Measurements from ENCODE around the gene HPGD.

HPGD gene

DNA sequence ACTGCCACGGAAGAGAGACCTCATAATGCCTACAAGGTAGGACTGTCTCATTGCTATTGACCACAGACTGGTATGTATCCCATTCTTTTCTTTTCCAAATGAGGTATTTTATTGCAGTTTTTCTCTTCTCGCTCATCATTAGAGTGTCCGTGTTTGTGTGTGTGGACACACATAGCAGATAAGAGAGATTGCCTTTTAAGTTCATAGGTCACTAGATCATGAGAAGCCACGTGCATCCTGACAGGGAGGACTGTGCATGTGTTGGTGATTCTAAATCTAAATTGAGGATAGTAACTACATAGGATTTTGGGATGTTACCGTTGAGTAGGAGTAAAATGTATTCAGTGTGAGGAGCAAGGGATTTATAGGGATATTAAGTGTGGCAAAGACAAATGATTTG lies 37.3 kb downstream of the HPGD start:
- TF ChIP-seq, protein P1, sequence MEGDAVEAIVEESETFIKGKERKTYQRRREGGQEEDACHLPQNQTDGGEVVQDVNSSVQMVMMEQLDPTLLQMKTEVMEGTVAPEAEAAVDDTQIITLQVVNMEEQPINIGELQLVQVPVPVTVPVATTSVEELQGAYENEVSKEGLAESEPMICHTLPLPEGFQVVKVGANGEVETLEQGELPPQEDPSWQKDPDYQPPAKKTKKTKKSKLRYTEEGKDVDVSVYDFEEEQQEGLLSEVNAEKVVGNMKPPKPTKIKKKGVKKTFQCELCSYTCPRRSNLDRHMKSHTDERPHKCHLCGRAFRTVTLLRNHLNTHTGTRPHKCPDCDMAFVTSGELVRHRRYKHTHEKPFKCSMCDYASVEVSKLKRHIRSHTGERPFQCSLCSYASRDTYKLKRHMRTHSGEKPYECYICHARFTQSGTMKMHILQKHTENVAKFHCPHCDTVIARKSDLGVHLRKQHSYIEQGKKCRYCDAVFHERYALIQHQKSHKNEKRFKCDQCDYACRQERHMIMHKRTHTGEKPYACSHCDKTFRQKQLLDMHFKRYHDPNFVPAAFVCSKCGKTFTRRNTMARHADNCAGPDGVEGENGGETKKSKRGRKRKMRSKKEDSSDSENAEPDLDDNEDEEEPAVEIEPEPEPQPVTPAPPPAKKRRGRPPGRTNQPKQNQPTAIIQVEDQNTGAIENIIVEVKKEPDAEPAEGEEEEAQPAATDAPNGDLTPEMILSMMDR (IDR thresholded peaks at IDR 0.05; ENCODE audit: borderline replicate concordance, insufficient read depth, low read depth, low read length), result no peak
- no peak overlapping the region for H3K4me3 ChIP-seq (ENCODE audit: low read depth, low read length)

DNA sequence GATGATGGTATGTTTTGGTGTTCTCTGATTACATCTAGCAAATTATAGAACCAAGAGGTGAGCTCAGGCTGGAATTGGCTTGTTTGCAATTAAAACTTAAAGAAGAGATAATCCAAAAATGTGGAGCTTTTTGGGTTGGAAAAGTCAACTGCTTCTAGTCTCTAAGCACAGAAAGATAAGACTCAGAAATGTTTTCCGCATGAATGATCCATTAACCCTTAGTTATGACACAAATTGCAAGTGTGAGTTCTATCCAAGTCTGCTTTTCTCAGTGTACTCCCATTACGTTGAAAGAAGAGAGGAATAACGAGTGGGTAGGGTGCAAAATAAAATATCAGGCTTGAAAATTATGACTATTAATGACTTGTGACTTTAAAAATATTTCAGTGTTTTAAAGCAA lies 38.5 kb downstream of the HPGD start:
- TF ChIP-seq, protein P1 (IDR thresholded peaks at IDR 0.05; ENCODE audit: borderline replicate concordance, insufficient read depth, low read depth, low read length), result no peak
- H3K4me3 ChIP-seq (ENCODE audit: low read depth, low read length), result no peak overlapping the region

DNA sequence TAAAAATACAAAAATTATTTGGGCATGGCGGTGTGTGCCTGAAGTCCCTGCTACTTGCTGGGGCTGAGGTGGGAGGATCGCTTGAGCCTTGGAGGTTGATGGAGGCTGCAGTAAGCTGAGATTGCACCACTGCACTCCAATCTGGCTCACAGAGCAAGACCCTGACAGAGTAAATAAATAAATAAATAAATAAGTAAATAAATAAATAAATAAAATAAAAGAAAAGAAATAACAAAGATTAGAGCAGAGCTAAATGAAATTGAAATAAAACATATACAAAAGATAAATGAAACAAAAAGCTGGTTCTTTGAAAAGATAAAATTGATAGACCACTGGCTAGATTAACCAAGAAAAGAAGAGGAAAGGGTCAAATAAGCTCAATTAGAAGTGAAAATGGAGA lies 43.1 kb downstream of the HPGD start:
- TF ChIP-seq, protein P1 (IDR thresholded peaks at IDR 0.05; ENCODE audit: borderline replicate concordance, insufficient read depth, low read depth, low read length), result no peak
- no peak overlapping the region for H3K4me3 ChIP-seq (ENCODE audit: low read depth, low read length)

DNA sequence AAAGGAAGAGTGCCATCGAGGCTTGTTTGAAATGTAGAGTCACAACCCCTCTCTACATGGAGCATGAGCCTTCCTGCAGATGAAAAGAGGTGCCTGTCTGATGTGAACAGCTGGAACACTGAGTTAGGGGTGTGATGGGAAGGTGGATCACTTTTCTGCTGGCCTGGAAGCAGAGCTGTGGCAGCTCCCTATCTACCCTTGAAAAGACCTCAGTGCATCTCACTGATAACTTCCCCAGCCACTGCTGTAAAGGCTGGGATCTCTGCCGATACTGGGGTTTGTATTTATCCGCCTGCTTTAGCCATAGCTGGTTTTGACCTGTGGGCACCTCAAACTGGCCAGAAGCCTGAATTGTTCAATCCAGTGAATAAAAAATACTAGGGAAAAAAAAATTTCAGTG lies 46.8 kb downstream of the HPGD start:
- TF ChIP-seq, protein P1 (IDR thresholded peaks at IDR 0.05; ENCODE audit: borderline replicate concordance, insufficient read depth, low read depth, low read length), result no peak
- H3K4me3 ChIP-seq (ENCODE audit: low read depth, low read length), result no peak overlapping the region

DNA sequence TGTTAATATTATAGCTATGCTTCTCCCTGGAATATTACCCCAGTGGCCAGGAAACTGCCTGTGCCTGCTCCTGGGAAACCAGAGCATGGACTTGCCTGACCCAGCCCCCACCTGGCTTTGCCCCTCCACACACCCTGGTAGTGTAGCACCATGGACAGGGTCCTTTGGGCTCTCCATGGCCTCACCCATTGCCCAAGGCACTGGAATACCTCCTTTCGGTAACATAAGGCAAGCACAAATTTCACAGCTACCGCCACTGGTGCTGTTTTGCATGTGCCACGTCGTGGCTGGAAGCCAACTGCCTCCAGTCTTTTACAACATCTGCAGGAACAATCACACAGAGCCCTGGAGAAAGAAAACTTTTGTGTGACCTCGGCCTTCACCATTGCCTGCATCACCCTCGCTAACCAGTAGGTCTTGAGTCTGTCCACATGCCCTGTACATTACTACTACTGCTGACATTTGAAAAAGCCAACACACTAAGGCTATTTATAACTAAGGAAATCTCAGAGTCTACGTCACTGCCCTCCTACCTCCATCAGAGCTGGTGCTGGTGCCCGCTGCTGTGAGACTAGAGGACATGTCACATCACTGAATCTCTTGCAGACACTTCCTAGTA lies 47.7 kb downstream of the HPGD start:
- H3K4me3 ChIP-seq (ENCODE audit: low read depth, low read length), result no peak overlapping the region
- TF ChIP-seq, protein P1 (IDR thresholded peaks at IDR 0.05; ENCODE audit: borderline replicate concordance, insufficient read depth, low read depth, low read length), result no peak

DNA sequence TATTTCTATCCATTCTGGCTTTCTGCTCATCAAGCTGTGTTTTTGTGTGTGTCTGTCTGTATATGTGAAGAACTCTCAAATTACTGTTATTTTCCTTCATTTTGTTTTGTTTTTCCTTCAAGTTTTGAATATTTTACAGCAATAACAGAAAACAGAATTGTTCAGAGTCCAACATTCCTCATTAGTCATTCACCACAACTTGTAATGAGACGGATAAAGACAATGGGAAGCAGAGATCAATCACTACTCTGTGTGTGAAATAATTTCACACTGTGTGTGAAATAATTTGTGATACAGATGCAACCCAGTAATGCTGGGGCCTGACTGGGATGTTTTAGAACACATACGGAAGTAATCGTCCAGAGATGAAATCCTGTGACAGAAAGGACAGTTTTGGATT lies 55.2 kb downstream of the HPGD start:
- no peak overlapping the region for H3K4me3 ChIP-seq (ENCODE audit: low read depth, low read length)
- TF ChIP-seq, protein P1 (IDR thresholded peaks at IDR 0.05; ENCODE audit: borderline replicate concordance, insufficient read depth, low read depth, low read length), result no peak

DNA sequence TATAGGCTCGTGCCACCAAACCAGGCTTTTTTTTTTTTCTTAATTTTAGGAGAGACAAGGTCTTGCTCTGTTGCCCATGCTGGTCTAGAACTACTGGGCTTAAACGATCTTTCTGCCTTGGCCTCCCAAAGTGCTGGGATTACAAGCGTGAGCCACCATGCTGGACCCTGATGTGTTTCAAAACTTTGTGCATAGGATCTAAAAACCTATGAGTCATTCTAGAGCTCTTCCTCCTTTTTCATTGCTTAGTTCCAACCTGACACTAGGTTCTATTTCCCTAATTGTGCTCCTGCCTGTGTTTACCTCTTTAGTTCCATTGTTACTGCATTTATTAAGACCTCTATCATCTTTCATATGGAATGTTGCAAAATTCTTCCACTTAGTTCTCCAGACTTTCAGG lies 57.3 kb downstream of the HPGD start:
- TF ChIP-seq, protein P1 (IDR thresholded peaks at IDR 0.05; ENCODE audit: borderline replicate concordance, insufficient read depth, low read depth, low read length), result no peak

More for the DNA sequence above, 57.3 kb downstream of the HPGD start:
- no peak overlapping the region for H3K4me3 ChIP-seq (ENCODE audit: low read depth, low read length)

Data from GM12875 (cell line).